Stimulated activated CD8-positive, alpha-beta memory T cell treated with anti-CD3 and anti-CD28 coated beads, Interleukin-4, amount 100 ng/mL, for 4 hours (primary cell): ENCODE measurements around the gene RNASEH2B.

ENCODE experiments used
- DNase-seq, 2 donors: peaks; one replicate each; pipeline ENCODE4 v3.0.0-alpha.2; 2020; ENCODE audit warnings: low read depth in 2 of 2, low spot score in 1 of 2

RNASEH2B gene

GRCh38 chr13:50993934-50994333 is 84.3 kb downstream of the RNASEH2B start:
- no peak for DNase-seq

GRCh38 chr13:50994651-50995050 is 85.1 kb downstream of the RNASEH2B start:
- no peak for DNase-seq

- DNase-seq: no peak
Observed at GRCh38 chr13:50995854-50996253, 86.3 kb downstream of the RNASEH2B start.

GRCh38 chr13:50998326-50998725 is 88.7 kb downstream of the RNASEH2B start:
- no peak for DNase-seq

GRCh38 chr13:50999641-51000040 is 90.0 kb downstream of the RNASEH2B start:
- no peak for DNase-seq

- no peak for DNase-seq
Observed at GRCh38 chr13:51000061-51000460, 90.5 kb downstream of the RNASEH2B start.

- DNase-seq: no peak
Observed at GRCh38 chr13:51000571-51001260, 91.1 kb downstream of the RNASEH2B start.

GRCh38 chr13:51001335-51001734 is 91.7 kb downstream of the RNASEH2B start:
- DNase-seq: no peak

GRCh38 chr13:51002736-51003135 is 93.1 kb downstream of the RNASEH2B start:
- DNase-seq: no peak

GRCh38 chr13:51003642-51004041 is 94.1 kb downstream of the RNASEH2B start:
- no peak for DNase-seq

- no peak for DNase-seq
Observed at GRCh38 chr13:51004111-51004865, 94.7 kb downstream of the RNASEH2B start.

- no peak for DNase-seq
Observed at GRCh38 chr13:51004918-51005460, 95.4 kb downstream of the RNASEH2B start.

GRCh38 chr13:51005566-51005965 is 96.0 kb downstream of the RNASEH2B start:
- DNase-seq: no peak
